ENCODE data around the gene SERPINB3. TPM values are rescaled to one million over a fixed set of nuclear protein-coding genes. Genes with fewer than 3 reads are reported as not detected.

The SERPINB3 gene
- total RNA-seq, 4 donors from 2014 or later, result 0.35 to 70.3 (median 2.1) TPM

DNA sequence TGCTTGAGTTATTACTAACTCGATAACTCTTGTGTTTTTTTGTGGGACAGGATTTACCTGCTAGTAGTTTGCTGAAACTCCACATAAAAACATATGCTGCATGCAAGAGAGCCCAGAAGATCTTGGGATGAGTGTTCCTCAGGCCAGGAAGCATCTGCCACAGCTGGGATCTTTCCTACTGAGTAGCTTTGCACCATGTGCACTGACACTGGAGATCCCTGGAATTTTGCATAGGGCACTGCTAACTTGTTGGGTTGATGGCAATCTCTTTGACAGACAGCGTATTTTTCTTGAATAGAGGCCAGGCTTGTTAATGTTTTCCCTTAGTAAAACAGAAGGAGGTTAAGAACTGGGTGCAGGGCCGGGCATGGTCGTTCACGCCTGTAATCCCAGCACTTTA lies 40.3 kb upstream of the SERPINB3 start:
- Histone ChIP-seq H3K9me3 (no peaks in the 10 kb centered on the region), H3K4me1 (no peaks in the 10 kb centered on the region), H3K27ac (no peak overlapping the region), H3K27me3 (no peaks in the 10 kb centered on the region), H3K4me3 (no peak overlapping the region), H3K36me3 (no peaks in the 10 kb centered on the region)
- 63 to 67% methylated on average over 1 to 2 of the region's 5 CpGs for WGBS, 2 donors (ENCODE audit: low coverage in 1 of 2)
- TF ChIP-seq POLR2A (IDR thresholded peaks at IDR 0.05) (no peak), EP300 (IDR thresholded peaks at IDR 0.05) (no peak), POLR2AphosphoS5 (IDR thresholded peaks at IDR 0.05) (no peak)
- TF ChIP-seq, protein P1, sequence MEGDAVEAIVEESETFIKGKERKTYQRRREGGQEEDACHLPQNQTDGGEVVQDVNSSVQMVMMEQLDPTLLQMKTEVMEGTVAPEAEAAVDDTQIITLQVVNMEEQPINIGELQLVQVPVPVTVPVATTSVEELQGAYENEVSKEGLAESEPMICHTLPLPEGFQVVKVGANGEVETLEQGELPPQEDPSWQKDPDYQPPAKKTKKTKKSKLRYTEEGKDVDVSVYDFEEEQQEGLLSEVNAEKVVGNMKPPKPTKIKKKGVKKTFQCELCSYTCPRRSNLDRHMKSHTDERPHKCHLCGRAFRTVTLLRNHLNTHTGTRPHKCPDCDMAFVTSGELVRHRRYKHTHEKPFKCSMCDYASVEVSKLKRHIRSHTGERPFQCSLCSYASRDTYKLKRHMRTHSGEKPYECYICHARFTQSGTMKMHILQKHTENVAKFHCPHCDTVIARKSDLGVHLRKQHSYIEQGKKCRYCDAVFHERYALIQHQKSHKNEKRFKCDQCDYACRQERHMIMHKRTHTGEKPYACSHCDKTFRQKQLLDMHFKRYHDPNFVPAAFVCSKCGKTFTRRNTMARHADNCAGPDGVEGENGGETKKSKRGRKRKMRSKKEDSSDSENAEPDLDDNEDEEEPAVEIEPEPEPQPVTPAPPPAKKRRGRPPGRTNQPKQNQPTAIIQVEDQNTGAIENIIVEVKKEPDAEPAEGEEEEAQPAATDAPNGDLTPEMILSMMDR (IDR thresholded peaks at IDR 0.05), result no peak
- no peak for ATAC-seq

DNA sequence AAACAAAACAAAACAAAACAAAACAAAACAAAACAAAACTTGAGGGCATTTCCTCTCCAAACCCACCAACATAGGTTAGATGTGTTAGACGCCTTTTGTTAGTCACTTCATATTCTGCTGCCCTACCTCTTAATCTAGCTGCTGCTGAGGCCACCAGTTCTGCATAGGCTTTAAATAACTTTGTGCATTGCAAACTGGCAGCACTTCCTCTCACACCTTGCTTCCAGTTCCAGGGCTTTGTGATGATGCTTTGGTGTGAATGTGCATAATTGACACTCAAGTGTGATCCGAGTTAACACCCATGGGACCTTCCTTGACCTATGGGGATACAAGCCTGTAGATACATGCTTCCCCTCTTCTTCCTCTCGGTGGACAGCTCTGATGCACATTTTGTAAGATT lies 38.8 kb upstream of the SERPINB3 start:
- TF ChIP-seq POLR2AphosphoS5 (IDR thresholded peaks at IDR 0.05), result no peak
- TF ChIP-seq POLR2A (IDR thresholded peaks at IDR 0.05), result no peak
- TF ChIP-seq EP300 (IDR thresholded peaks at IDR 0.05), result no peak
- TF ChIP-seq, protein P1 (IDR thresholded peaks at IDR 0.05), result no peak
- H3K9me3 ChIP-seq, result no peaks in the 10 kb centered on the region

DNA sequence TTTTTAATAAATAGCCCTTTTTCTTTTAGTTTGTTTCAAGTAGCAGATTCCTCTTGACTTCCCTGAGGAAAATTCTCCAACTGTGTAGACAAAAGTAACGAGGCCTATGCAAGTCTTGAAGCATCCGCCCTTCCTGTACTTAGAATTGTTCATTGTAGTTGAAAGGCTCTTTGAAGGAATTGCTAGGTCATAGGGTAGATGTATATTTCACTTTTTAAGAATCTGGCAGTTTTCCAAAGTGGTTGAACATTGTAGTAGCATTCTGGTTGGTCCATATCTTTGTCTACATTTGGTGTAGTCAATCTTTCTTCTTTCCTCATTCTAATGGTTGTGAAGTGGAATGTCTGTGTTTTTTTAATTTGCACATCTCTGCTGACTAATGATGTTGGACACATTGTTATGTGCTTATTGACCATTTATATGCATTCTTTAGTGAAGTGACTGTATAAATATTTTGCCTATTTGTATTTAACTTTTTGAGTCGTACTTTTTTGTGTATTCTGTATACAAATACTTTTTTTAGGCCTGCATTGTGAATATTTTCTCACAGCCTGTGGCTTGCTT lies 35.5 kb upstream of the SERPINB3 start:
- no peaks in the 10 kb centered on the region for H3K27me3 ChIP-seq
- 52 to 53% methylated on average over 2 to 3 of the region's 3 CpGs for WGBS, 2 donors (ENCODE audit: low coverage in 1 of 2)
- TF ChIP-seq POLR2A (IDR thresholded peaks at IDR 0.05) (no peak), EP300 (IDR thresholded peaks at IDR 0.05) (no peak), POLR2AphosphoS5 (IDR thresholded peaks at IDR 0.05) (no peak)
- TF ChIP-seq, protein P1 (IDR thresholded peaks at IDR 0.05), result no peak
- no peak for ATAC-seq
- no peak overlapping the region for H3K27ac ChIP-seq
- H3K36me3 ChIP-seq, result no peaks in the 10 kb centered on the region
- no peaks in the 10 kb centered on the region for H3K9me3 ChIP-seq
- H3K4me3 ChIP-seq, result no peak overlapping the region
- no peaks in the 10 kb centered on the region for H3K4me1 ChIP-seq

More for the DNA sequence above, 38.8 kb upstream of the SERPINB3 start:
- H3K36me3 ChIP-seq, result no peaks in the 10 kb centered on the region
- H3K4me3 ChIP-seq, result no peak overlapping the region
- no peaks in the 10 kb centered on the region for H3K4me1 ChIP-seq
- no peak overlapping the region for H3K27ac ChIP-seq
- H3K27me3 ChIP-seq, result no peaks in the 10 kb centered on the region
- ATAC-seq, result no peak
- 48 to 69% methylated on average over 2 to 3 of the region's 3 CpGs for WGBS, 2 donors (ENCODE audit: low coverage in 1 of 2)

DNA sequence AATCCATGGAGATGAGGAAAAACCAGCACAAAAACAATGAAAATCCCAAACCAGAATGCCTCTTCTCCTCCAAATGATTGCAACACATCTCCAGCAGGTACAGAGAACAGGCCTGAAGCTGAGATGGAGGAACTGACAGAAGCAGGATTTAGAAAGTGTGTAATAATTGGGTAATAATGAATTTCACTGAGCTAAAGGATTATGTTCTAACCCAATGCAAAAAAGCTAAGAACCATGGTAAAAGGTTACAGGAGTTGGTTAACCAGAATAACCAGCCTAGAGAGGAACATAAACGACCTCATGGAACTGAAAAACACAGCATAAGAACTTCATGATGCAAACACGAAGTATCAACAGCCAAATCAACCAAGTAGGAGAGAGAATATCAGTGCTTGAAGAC lies 27.4 kb upstream of the SERPINB3 start:
- TF ChIP-seq, protein P1 (IDR thresholded peaks at IDR 0.05), result no peak
- TF ChIP-seq POLR2A (IDR thresholded peaks at IDR 0.05), result no peak
- TF ChIP-seq POLR2AphosphoS5 (IDR thresholded peaks at IDR 0.05), result no peak
- TF ChIP-seq EP300 (IDR thresholded peaks at IDR 0.05), result no peak
- 48 to 67% methylated on average over 2 of the region's 2 CpGs for WGBS, 2 donors (ENCODE audit: low coverage in 1 of 2)
- no peak for ATAC-seq
- H3K27me3 ChIP-seq, result peaks cover 4% of the 10 kb centered on the region
- no peaks in the 10 kb centered on the region for H3K36me3 ChIP-seq
- H3K4me3 ChIP-seq, result no peak overlapping the region
- H3K4me1 ChIP-seq, result no peaks in the 10 kb centered on the region
- no peaks in the 10 kb centered on the region for H3K9me3 ChIP-seq
- H3K27ac ChIP-seq, result no peak overlapping the region

DNA sequence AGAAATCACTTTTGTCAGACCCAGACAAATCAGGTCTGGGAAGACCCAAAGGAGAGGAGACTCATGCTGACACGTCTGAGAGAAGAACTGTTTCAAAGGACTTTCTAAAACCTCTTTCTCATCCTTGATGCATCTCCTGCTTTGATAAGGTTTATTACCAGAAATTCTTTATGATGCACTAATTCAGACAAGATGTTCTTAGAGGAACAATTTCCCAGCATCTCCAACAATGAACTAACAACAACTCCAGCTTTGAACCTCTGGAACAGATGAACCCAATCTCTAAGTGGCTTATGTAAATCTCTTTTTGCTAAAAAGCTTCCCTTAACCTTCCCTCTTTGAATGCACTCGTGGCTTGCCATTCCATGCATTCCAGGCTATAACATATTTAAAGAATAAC lies 25.2 kb upstream of the SERPINB3 start:
- H3K9me3 ChIP-seq, result no peaks in the 10 kb centered on the region
- no peak overlapping the region for H3K27ac ChIP-seq
- H3K27me3 ChIP-seq, result peaks cover 4% of the 10 kb centered on the region
- 35 to 52% methylated on average over 2 of the region's 2 CpGs for WGBS, 2 donors (ENCODE audit: low coverage in 1 of 2)
- TF ChIP-seq EP300 (IDR thresholded peaks at IDR 0.05), result no peak
- TF ChIP-seq POLR2A (IDR thresholded peaks at IDR 0.05), result no peak
- TF ChIP-seq POLR2AphosphoS5 (IDR thresholded peaks at IDR 0.05), result no peak
- TF ChIP-seq, protein P1 (IDR thresholded peaks at IDR 0.05), result no peak
- H3K4me1 ChIP-seq, result no peaks in the 10 kb centered on the region
- ATAC-seq, result no peak
- H3K4me3 ChIP-seq, result no peak overlapping the region
- H3K36me3 ChIP-seq, result no peaks in the 10 kb centered on the region
